Psoas muscle (tissue), 8 donors: ENCODE data around the gene FBXL16. TPM values are rescaled to one million over a fixed set of nuclear protein-coding genes. Genes with fewer than 3 reads are reported as not detected.

Source experiments
- ATAC-seq, 4 donors: fragments of 200-7000 bp; cut with Tn5 transposase; one replicate each; pipeline ENCODE4 v1.9.1; 2020; ENCODE audit warnings: moderate library complexity in 3 of 4, mild to moderate bottlenecking in 2 of 4
- DNase-seq, 2 donors: peaks; one replicate each; pipeline ENCODE4 v3.0.0-alpha.2; 2020
- H3K27ac ChIP-seq: fragments of 200-600 bp; one replicate; pipeline ENCODE4 v1.8.0; 2022
- H3K27me3 ChIP-seq, 3 donors: fragments of 200-600 bp in 1 of 3; one replicate each; pipeline versions ENCODE4 v1.6.1 to v1.8.0; 2013 to 2022; ENCODE audit warnings: low read length in 2 of 3, mild to moderate bottlenecking in 2 of 3, moderate library complexity in 1 of 3; ENCODE audit not compliant: insufficient read depth in 3 of 3
- H3K36me3 ChIP-seq, 2 donors: fragments of 200-600 bp in 1 of 2; one replicate each; pipeline versions ENCODE4 v1.6.1 to v1.8.0; 2013 to 2022; ENCODE audit warnings: low read depth in 1 of 2, mild to moderate bottlenecking in 1 of 2, moderate library complexity in 1 of 2; ENCODE audit not compliant: insufficient read depth in 1 of 2
- H3K4me1 ChIP-seq: fragments of 200-600 bp; one replicate; pipeline ENCODE4 v1.8.0; 2022
- H3K4me3 ChIP-seq: fragments of 200-600 bp; one replicate; pipeline ENCODE4 v1.8.0; 2022; ENCODE audit warnings: mild to moderate bottlenecking
- H3K9me3 ChIP-seq: fragments of 200-600 bp; one replicate; pipeline ENCODE4 v1.8.0; 2022
- CTCF ChIP-seq: fragments of 200-600 bp; IDR thresholded peaks from one replicate; pipeline ENCODE4 v1.8.0; 2022; ENCODE audit warnings: antibody characterized with exemption
- WGBS, 3 donors: extraction: QIAGEN DNeasy Blood & Tissue Kit; methylation state at CpG; one replicate each; pipeline versions ENCODE4 v1.1.6 to v1.1.7; 2013; 5-methylcytosine and 5-hydroxymethylcytosine counted together
- intact Hi-C, 2 donors: fragments of 100-400 bp; cut with DNase I; formaldehyde crosslinking; loops; one replicate each; pipeline versions ENCODE4 v1.11.0 to v1.14.2; 2022
- polyA plus RNA-seq, 3 donors: library from polyadenylated mRNA; stranded (reverse); fragments of 200-250 nt; gene quantifications; one replicate each; pipeline ENCODE4 v1.2.3, GENCODE V29; 2013
- total RNA-seq, 4 donors: library from RNA; stranded (reverse); fragmentation: NEBNext Ultra II Directional in 2 of 4; extraction: Animal tissue kit (Norgen Biotek cat#: 25700) in 2 of 4; gene quantifications; one replicate each; pipeline versions ENCODE4 v1.2.1 to v1.2.4, GENCODE V29; 2021 to 2023
- donor health status: healthy with polysubstance abuse.
- donor health status: DM: no; HTN: no; CAD: no; lungs with moderate emphysema.
- donor health status: Bipolar disorder and iron deficiency.
- donor health status: healthy.
- donor health status: DM: yes; HTN: yes; CAD: no.
- donor health status: DM: no; HTN: no; CAD: no.
- donor health status: DM: no; HTN: no; CAD: no.
- donor health status: DM: yes; HTN: yes; CAD: no.

Gene FBXL16
- total and polyA plus RNA-seq, 7 donors, result 0.04 to 0.16 (median 0.08) TPM; not detected in 2

GRCh38 chr16:661184-661821 lies 44.3 kb downstream of the FBXL16 start:
- Histone ChIP-seq H3K27ac (peak overlapping the region; percentile 68), H3K27me3 (no peaks in the 10 kb centered on the region)

GRCh38 chr16:660459-661183 lies 45.0 kb downstream of the FBXL16 start:
- peak overlapping the region; percentile 68 for H3K27ac ChIP-seq
- H3K4me3 ChIP-seq, result peak overlapping the region; percentile 46
- peaks cover 0 to 3% of the 10 kb centered on the region in 2 donors for H3K36me3 ChIP-seq
- ATAC-seq (peak; percentile 85 to 93 (median 88)), DNase-seq (peak; percentile 93 to 96)
- WGBS, 3 donors, result 8 to 27% (median 13%) methylated on average over 17 to 39 of the region's 43 CpGs
- H3K27me3 ChIP-seq, result no peaks in the 10 kb centered on the region
- peak; percentile 47 for TF ChIP-seq CTCF
- H3K4me1 ChIP-seq, result peaks cover 11% of the 10 kb centered on the region
- intact Hi-C loops, result loop anchor here in 1 of 2 donors (2.0 kb wide), 1 partner anchor 78 kb away; no protein-coding TSS in a partner anchor
- H3K9me3 ChIP-seq, result no peaks in the 10 kb centered on the region

More at GRCh38 chr16:661184-661821, 44.3 kb downstream of the FBXL16 start:
- no peaks in the 10 kb centered on the region for H3K9me3 ChIP-seq
- peaks cover 11% of the 10 kb centered on the region for H3K4me1 ChIP-seq
- peak overlapping the region; percentile 46 for H3K4me3 ChIP-seq
- no peak for TF ChIP-seq CTCF
- 43 to 62% (median 46%) methylated on average over 33 to 35 of the region's 35 CpGs for WGBS, 3 donors
- DNase-seq, result no peak
- H3K36me3 ChIP-seq, result no peaks in the 10 kb centered on the region
- intact Hi-C loops, result loop anchor here in 1 of 2 donors (2.0 kb wide), 1 partner anchor 79 kb away; no protein-coding TSS in a partner anchor
- ATAC-seq, result peak; percentile 2 to 7 (median 6)

GRCh38 chr16:660132-660458 lies 45.5 kb downstream of the FBXL16 start:
- H3K9me3 ChIP-seq, result no peaks in the 10 kb centered on the region
- peak overlapping the region; percentile 20 for H3K4me3 ChIP-seq
- intact Hi-C loops, result loop anchor here in 1 of 2 donors (2.0 kb wide), 1 partner anchor 77 kb away; no protein-coding TSS in a partner anchor
- peak in 1 of 4 donors; percentile 1 for ATAC-seq
- H3K36me3 ChIP-seq, result peaks cover 0 to 6% of the 10 kb centered on the region in 2 donors
- TF ChIP-seq CTCF, result no peak
- DNase-seq, result no peak
- 58 to 62% (median 59%) methylated on average over 5 to 6 of the region's 6 CpGs for WGBS, 3 donors
- peaks cover 11% of the 10 kb centered on the region for H3K4me1 ChIP-seq
- peak overlapping the region; percentile 4 for H3K27ac ChIP-seq
- H3K27me3 ChIP-seq, result no peaks in the 10 kb centered on the region

- no peak overlapping the region for H3K27ac ChIP-seq
- no peaks in the 10 kb centered on the region for H3K27me3 ChIP-seq
- DNase-seq (no peak), ATAC-seq (no peak)
- no peak for TF ChIP-seq CTCF
- WGBS, 3 donors, result 90 to 92% (median 91%) methylated on average over 19 to 20 of the region's 20 CpGs
- H3K4me1 ChIP-seq, result peaks cover 11% of the 10 kb centered on the region
- H3K9me3 ChIP-seq, result no peaks in the 10 kb centered on the region
- intact Hi-C loops, result loop anchor here in 1 of 2 donors (1.0 to 2.0 kb wide), 2 partner anchors 20 to 77 kb away; no protein-coding TSS in a partner anchor
- H3K4me3 ChIP-seq, result no peak overlapping the region
- H3K36me3 ChIP-seq, result peaks cover 0 to 6% of the 10 kb centered on the region in 2 donors
These were observed 46.0 kb downstream of the FBXL16 start for GRCh38 chr16:659618-660017.
